Head of caudate nucleus (tissue), 42 donors: ENCODE results near the gene ACTG1.

Source experiments
- DNase-seq, 42 donors: peaks; one replicate each; pipeline versions ENCODE4 v3.0.0 to v3.0.0-alpha.2; 2020 to 2021; ENCODE audit warnings: mixed read lengths in 7 of 42
- intact Hi-C: fragments of 100-400 bp; cut with DNase I; formaldehyde crosslinking; loops from one replicate; pipeline ENCODE4 v1.15.0; 2022

The ACTG1 gene

DNA sequence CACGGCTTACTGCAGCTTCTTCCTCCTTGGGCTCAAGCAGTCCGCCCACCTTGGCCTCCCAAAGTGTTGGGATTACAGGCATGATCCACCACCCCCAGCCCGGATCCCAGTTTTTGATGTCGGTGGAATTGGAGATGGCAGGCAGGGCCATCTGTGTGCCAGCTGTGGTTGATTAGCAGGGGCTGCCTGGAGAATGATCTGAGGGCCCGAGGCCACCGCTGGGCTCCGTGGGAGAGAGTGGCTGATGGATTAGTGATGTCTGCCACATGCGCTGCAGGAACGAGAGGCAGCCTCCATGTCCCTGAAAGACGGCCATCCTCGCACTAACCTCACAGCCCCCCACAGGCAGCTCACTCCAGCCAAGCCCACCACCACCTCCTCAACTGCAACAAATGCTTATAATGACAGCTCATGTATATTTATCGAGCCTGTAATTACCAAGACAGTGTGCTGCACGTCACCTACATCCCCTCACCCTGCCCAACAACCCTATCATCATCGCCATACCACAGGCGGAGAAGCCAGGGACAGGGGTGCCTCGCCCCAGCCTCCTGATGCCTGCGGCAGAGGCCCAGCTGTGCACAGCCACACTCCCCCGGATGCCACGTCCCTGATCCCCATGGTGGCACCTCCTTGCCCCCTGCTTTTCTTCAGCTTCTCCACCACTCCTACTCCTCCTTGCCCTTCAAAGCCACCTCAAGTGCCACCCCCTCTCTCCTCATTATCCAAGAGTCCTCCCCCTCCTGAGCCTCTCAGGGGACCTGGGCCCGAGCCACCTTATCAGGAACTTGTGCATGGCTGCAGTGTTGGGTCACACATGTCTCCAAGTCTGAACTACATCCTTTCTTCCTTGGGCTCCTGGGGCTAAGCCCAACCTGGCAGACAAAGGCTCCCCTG, 33.2 kb downstream of the ACTG1 start:
- DNase-seq: no peak
- intact Hi-C loops: loop anchor here (5.0 kb wide), 2 partner anchors 77 to 182 kb away; partner anchors contain the start of gene SLC38A10

DNA sequence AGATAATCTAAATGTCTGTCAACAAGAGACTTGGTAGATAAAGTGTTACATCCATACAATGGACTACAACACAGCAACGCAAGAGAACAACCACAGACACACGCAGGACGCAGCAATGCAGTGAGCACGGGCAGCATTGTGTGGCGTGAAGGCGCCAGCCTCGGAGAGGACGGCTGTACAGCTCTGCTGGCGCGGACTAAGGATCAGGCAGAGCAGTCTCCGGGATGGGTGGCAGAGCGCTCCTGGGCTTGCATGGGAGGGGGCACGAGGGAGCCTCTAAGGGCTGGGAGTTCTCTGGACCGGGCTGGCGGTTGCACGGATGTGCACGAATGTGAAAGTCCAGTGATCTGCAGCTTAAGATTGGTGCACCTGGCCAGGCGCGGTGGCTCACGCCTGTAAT, 34.5 kb downstream of the ACTG1 start:
- intact Hi-C loops: no loop called here
- no peak for DNase-seq

DNA sequence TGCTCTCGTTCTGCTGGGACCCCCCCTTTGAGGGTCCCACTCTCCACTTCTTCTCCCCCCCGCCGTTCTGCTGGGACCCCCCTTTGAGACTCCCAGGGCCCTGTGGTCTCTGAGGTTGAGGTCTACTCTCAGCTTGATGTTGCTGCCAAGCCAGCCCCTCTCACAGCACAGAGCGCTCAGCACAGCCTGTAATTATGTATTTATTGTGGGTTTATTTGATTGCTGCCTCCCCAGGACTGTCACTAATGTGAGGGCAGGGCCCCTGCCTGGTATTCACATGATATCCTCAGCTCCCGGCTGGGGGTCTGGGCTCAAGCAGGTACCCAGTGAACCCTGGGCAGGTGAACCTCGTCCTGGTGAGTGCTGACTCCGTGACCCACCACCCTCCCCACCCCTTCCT, 35.4 kb downstream of the ACTG1 start:
- DNase-seq: no peak

DNA sequence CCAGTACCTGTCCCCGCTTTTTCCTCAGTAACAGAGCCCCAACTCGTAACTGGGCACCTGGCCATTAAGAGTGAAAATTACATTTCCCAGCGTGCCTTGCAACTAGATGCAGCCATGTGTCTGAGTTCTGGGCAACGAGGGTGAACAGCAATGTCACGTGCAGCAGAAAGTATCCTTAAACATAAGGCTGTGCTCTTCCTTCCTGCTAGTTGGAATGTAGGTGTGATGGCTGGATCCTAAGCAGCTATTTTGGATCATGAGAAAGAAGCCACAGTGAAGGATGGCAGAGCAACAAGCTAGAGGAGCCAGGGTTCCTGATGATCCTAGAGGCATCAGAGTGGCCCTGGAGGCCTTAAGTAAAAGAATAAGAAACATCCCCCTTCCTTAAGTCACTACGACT, 36.0 kb downstream of the ACTG1 start:
- DNase-seq: no peak
- intact Hi-C loops: no loop called here

More for the DNA sequence above, 35.4 kb downstream of the ACTG1 start:
- intact Hi-C loops: no loop called here

DNA sequence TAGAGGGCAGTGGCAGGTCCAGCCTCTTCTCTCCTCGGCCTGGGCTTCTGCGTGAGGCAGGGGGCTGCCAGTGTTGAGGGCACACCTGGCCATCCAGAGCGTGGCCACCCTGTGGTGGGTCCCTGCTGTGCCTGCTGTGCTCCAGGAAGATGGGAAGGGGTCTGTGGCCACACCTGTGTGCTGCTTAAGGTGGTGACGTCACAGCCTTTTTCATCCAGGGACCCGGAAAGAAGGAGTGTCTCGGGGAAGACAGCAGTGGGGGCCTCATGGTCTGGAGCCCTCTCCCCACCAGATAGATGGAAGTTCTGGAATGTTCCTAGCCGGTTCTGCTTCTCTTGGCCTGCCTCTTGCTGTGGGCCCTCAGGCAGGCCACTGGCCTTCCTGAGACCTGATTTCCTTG, 36.5 kb downstream of the ACTG1 start:
- no peak for DNase-seq
- intact Hi-C loops: no loop called here

DNA sequence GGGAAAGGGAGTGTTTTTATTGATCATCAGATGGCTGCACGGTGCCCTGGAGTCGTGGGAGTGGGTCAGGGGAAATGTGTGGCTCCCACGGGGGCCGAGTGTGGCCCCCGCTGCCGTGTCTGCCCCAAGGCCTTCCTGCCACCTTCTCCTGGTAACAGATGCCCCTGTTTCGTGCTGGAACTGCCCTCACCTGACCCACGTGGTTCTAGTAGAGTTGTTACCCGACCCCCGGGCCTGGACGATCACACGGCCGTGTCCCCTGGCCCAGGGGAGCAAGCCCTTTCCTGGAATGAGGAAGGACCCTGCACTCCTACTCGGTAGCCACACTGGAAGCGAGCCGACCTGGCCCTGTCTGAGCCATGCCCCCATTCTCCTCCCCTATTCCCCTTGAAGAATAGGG, 37.6 kb downstream of the ACTG1 start:
- no peak for DNase-seq
- intact Hi-C loops: no loop called here

DNA sequence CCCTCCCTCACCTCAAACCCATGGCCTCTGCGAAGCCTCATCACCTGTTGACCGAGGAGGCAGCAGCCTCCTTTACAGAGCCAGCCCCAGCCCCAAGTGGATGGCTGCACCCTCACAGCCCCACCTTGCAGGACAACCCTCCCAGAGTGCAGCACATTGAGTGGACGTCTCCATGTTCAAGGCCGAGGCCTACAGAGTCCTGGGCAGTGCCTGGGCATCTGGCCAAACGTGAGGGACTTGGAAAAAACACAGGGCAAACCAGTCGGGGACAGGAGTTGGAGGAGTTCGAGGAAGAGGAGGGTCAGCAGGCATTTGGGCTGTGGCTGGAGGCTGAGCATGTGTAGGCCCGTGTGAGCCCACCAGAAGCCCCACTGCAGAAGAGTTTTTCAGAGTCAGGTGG, 39.6 kb downstream of the ACTG1 start:
- intact Hi-C loops: no loop called here
- no peak for DNase-seq

DNA sequence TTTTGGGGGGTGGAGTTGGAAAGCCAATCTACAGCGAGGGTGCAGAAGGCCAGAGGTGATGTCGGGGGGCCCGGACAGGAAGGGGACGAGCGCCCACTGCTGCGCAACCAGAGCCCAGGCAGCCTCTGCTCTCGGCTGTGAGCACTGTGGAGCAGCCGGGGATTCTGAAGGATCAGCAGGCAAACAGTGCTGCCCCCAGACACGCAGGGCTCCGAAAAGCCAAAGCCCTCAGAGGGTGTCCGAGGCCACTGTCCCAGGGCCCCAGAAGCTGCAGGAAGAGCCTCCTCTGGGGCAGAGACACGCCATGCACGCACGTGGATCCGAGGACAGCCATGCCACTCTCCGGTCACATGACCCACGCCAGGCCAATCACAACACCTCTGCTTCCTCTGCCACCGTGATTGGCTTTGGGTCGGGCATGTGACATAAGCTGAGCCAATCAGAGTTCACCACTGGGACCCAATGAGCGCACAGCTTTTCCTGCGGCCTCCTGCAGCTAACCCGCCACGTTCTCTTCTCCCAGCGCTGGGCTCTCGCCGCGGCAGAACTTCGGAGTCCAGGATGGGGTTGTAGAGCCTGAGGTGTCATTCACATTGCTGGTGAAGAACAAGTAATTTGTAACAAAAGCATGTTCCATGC, 40.7 kb downstream of the ACTG1 start:
- intact Hi-C loops: no loop called here

DNA sequence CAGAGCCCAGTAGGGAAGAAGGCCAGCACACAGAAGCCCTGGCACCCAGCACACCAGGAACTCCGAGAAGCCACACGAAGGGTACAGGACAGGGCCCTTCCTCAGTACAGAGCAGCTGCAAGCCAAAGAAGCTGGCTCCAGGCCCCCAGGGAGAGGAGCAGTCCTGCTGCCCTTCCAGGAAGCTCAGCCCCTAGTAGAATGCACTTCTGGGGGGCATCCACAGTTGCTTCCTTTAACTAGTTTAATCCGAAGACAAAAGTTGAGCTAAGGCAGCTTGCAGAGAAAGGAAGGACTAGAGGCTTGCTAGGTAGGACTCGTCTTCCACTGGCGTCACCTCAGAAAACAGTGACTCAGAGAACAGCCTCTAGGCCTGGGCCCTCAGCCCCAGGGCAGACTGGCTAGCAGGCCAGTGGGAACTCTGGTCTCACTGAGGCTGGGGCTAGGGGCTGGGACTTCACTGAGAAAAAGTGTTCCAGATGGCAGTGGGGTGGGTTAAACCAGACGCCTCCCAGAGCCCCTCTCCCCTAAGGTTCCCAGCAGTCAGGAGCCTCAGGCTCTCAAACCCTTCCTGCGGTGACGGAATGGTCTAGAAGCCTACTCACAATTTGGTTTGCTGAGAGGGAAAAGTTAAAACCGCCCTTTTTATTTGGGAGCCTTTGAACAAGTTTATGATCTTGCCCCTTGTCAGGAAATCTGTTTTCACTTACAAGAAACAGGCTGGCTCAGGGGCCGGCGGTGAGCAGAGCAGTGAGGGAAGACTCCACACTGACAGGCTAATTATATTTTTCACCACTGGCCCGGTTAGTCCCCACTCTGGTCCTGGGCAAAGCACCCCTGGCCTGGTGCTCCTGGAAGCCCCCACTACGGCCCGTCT, 41.4 kb downstream of the ACTG1 start:
- intact Hi-C loops: no loop called here
- no peak for DNase-seq

More for the DNA sequence above, 40.7 kb downstream of the ACTG1 start:
- DNase-seq: peak; percentile 66 to 94 (median 84)

DNA sequence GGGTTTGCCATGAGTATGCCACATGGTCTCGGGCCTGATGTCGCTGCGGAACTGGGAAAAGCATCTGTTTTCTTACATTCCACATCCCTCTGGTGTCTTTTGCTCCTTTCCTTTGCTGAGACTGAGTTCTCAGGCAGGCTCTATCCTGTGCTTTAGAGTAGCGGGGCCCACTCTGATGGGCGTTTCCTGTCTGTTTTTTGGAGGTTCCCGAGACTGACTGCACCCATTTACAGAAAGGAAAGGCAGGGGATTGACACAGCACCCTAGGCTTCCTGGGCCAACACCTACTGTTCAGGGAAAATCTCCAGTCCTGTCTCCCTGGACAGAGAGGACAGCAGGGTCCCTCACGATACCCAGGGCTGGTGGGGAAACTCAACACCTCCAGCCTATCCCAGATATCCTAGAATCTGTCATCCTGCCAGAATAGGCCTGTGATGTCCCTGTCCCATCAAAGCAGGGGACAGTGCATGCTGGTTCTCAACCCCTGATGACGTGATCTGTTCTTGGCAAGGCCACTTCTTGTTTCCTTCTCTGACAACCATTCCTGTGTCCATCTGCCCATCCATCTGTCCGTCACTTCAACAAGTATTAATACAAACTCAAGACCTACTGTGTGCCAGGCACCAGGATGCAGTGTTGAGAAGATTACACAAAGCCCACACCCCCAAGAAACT, 42.2 kb downstream of the ACTG1 start:
- intact Hi-C loops: no loop called here
- peak in 8 of 42 donors; percentile 26 to 61 (median 36) for DNase-seq

DNA sequence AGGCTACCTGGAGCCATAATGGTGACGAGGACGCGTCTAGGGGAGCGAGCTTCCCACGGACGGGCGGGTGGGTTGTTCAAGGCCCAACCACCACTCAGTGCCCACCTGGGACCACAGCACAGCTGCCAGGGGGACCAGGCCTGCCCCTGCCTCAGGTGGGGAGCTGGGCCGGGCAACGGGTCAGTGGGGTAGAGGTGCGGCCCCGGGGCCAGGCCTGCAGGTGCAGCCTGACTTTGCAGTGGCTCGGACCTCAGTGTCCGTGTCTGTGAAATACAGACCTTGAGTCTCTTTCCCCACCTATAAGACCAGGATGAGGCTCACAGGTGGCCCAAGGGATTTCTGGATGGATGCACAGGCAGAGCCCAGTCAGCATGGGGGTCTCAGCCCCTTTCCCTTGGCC, 43.3 kb downstream of the ACTG1 start:
- no peak for DNase-seq
- intact Hi-C loops: no loop called here

DNA sequence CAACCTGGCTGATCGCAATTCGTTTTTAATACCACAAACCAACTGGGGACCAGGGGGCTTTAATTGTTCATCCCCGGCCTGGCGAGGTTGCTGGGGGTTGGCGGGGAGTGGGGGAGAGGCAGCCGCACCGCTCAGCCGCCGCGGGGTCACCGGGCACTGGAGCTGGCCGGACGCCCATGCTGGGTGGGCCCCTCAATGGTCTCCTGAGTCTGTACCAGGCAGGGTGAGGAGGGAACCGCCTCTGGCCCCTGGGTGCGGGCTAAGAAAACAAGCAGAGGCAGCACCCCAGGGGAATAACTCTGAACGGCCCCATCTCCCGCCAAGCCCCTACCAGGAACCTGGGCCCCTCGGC, 43.9 kb downstream of the ACTG1 start:
- intact Hi-C loops: no loop called here

DNA sequence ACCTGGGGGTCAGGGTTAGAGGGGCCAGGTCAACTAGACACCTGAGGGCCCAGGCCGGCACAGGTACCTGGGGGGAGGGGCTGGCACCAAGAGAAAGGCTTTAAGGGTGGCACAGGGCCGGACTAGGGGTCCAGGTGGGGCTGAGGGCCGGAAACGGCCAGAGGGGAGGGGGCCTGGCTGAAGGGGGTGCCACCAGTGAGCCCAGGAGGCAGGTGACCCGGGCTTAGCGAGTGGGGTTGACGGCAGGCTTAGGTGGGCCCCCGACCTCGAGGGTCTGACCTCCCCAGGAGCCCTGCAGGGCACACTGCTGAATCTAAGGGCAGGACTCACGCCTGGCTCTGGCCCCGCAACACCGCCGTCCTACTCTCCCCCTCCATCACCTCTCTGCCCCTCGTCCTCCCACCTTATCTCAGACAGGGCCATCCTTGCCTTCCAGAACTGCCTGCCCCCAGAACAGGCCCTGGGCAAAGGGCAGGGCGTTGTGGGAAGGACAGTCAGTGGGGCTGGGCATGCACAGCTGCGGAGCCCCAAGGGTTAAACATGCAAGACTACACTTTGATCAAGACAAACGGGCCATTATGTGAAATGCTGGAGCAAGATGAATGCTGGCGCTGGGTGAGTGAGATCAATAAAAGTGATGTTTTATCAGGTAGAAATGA, 44.4 kb downstream of the ACTG1 start:
- peak in 1 of 42 donors; percentile 19 for DNase-seq
- intact Hi-C loops: no loop called here

More for the DNA sequence above, 43.9 kb downstream of the ACTG1 start:
- no peak for DNase-seq

DNA sequence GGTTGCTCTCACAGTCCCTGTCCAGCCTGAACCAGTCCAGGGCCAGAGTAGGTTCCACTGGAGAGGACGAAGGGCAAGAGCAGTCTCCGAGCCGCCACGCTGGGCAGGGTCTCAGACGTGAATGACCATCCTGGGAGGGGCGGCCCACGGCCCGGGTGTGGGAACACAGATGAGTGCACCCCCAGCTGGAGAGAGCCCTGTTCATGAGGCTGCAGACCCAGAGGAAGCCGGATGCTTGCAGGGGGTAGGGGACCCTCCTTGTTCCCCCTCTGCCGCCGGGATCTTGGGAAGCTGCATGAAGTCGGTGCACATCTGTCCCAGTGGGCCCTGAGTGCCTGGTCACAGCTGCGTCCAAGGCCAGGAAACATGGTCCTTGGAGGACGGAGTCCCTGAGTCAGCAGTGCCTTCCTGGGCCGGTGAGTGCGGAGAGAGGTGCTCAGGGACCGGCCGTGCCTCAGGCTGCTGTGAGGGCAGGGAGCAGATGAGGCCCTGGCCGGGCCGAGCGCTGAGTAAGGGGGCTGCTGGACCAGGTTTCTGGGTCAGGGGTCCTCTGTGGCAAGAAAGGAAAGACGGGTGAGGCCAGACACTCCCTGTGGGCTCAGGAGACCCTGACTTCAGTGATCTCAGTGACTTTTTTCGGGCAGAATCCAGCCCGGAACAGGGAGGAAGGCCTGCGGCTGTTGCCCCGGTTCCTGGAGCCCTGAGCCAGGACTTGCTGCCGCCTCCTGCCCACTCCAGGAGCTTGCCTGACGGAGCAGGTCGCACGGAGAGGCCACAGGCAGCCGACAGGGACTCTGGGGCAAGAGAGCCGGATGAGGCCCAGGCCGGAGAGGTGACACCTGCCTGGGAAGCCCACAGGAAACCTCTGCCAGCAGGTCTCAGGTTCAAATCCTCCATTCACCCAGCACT, 45.8 kb downstream of the ACTG1 start:
- intact Hi-C loops: no loop called here
- DNase-seq: no peak

DNA sequence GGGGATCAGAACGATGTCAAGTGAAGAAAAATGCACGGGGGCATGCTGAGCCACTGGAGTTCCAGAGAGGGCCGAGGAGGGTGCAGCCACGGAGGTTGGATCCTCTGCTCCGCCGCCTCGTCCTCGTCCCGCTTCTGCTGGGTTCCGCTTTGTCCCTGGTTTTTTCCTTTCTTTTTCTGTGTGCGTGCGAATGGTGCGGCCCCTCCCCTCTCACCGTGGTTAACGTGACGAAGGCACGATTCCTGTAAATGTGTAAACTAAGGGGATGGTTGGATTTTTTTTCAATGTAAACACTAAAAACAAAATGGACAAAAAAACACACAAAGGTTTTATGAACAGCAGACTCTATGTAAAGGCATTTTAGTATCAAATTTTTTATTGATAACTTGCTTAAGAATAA, 46.7 kb downstream of the ACTG1 start:
- intact Hi-C loops: no loop called here
- no peak for DNase-seq

DNA sequence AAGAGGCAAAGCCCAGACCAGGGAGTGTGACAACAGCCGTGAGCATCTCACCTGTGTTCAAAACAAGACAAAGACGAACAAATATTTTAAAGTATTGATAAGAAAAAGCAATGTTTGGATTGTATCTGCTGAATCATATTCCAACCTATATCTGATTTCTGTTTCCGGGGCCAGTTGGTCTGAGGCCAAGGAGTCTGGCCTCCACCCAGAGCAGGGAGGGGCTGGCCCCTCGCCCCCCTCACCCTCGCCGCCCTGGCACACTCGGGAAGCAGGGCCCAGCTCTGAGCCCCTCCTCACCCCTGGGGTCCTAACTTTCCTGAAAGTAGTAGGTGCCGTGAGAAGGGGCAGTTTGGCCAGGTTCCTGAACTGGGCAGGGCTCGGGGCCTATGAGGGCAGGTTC, 48.0 kb downstream of the ACTG1 start:
- intact Hi-C loops: no loop called here

DNA sequence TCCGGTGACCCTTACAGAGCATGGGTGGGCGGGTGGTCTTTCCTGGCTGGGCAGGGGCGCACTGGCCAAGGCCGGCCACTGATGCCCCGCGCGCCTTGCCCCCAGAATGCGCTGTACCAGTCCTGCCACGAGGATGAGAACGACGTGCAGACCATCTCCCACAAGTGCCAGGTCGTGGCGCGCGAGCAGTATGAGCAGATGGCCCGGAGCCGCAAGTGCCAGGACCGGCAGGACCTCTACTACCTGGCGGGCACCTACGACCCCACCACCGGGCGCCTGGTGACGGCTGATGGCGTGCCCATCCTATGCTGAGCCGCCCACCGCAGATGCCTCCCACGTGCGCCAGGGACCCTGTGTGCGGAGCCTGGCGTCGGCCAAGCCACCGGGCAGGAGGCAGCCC, 49.1 kb downstream of the ACTG1 start:
- intact Hi-C loops: no loop called here
- no peak for DNase-seq

More for the DNA sequence above, 48.0 kb downstream of the ACTG1 start:
- no peak for DNase-seq
